Neural cell (in vitro differentiated cells): Measurements from ENCODE around the gene IL10. TPM values are rescaled to one million over a fixed set of nuclear protein-coding genes. Genes with fewer than 3 reads are reported as not detected.

Experiments used
- H2AFZ ChIP-seq: fragments of 200-600, 300-800 bp; sonication (generic), shearing (Covaris generic); 2 replicates; pipeline ENCODE4 v1.6.0; 2014; ENCODE audit warnings: low read depth, mild to moderate bottlenecking, antibody characterized with exemption, low read length, moderate library complexity
- H3F3A ChIP-seq: fragments of 200-600 bp; shearing (Covaris generic); 2 replicates; pipeline ENCODE4 v1.6.1; 2016; ENCODE audit warnings: mild to moderate bottlenecking, moderate library complexity, mixed read lengths, antibody characterized with exemption, low read length; ENCODE audit not compliant: insufficient read depth, poor library complexity, severe bottlenecking
- H3K27ac ChIP-seq: fragments of 200-600, 300-800 bp; sonication (generic), shearing (Covaris generic); 2 replicates; pipeline ENCODE4 v1.5.1; 2014; ENCODE audit warnings: mild to moderate bottlenecking, low read length, moderate library complexity
- H3K27me3 ChIP-seq: fragments of 300-800, 200-600 bp; sonication (generic), shearing (Covaris generic); 2 replicates; pipeline ENCODE4 v1.6.0; 2014; ENCODE audit warnings: mild to moderate bottlenecking, low read depth, low read length, moderate library complexity; ENCODE audit not compliant: insufficient read depth
- H3K36me3 ChIP-seq: fragments of 300-800, 200-600 bp; sonication (generic), shearing (Covaris generic); 2 replicates; pipeline ENCODE4 v1.5.1; 2014; ENCODE audit warnings: mild to moderate bottlenecking, antibody characterized with exemption, low read length, moderate library complexity; ENCODE audit not compliant: insufficient read depth
- H3K4me2 ChIP-seq: fragments of 300-800, 200-600 bp; sonication (generic), shearing (Covaris generic); 2 replicates; pipeline ENCODE4 v1.6.0; 2014; ENCODE audit warnings: mild to moderate bottlenecking, low read length
- H3K4me3 ChIP-seq: fragments of 300-800, 200-600 bp; sonication (generic), shearing (Covaris generic); 2 replicates; pipeline ENCODE4 v1.5.1; 2014; ENCODE audit warnings: mild to moderate bottlenecking, low read length, moderate library complexity
- H3K79me2 ChIP-seq: fragments of 200-600 bp; shearing (Covaris generic); replicated peaks from 2 replicates; pipeline ENCODE4 v1.6.0; 2014; ENCODE audit warnings: mild to moderate bottlenecking, low read length, moderate library complexity; ENCODE audit not compliant: insufficient read depth
- H3K9ac ChIP-seq: fragments of 300-800, 200-600 bp; sonication (generic), shearing (Covaris generic); 2 replicates; pipeline ENCODE4 v1.6.1; 2016; ENCODE audit warnings: mild to moderate bottlenecking, low read length, mixed read lengths
- H3K9me2 ChIP-seq: fragments of 200-600 bp; shearing (Covaris generic); 2 replicates; pipeline ENCODE4 v1.6.1; 2016; ENCODE audit warnings: mild to moderate bottlenecking, low read length, mixed read lengths; ENCODE audit not compliant: insufficient read depth
- H3K9me3 ChIP-seq: fragments of 200-600, 300-800 bp; sonication (generic), shearing (Covaris generic); 2 replicates; pipeline ENCODE4 v1.6.1; 2016; ENCODE audit warnings: mild to moderate bottlenecking, mixed run types, low read length, moderate library complexity, mixed read lengths
- H4K20me1 ChIP-seq: fragments of 200-600 bp; shearing (Covaris generic); 2 replicates; pipeline ENCODE4 v1.6.1; 2016; ENCODE audit warnings: mild to moderate bottlenecking, mixed run types; ENCODE audit not compliant: insufficient read depth
- EP300 ChIP-seq: fragments of 450-650 bp; conservative IDR thresholded peaks from 2 replicates; pipeline ENCODE4 v1.6.1; 2014; ENCODE audit warnings: antibody characterized with exemption, mild to moderate bottlenecking, moderate library complexity; ENCODE audit not compliant: poor library complexity, severe bottlenecking
- EZH2 ChIP-seq: fragments of 200-600, 300-800 bp; shearing (Covaris generic), sonication (generic); IDR thresholded peaks from 2 replicates; pipeline ENCODE4 v1.6.1; 2014; ENCODE audit warnings: antibody characterized with exemption, low read length, borderline replicate concordance, mild to moderate bottlenecking; ENCODE audit not compliant: insufficient read depth, poor library complexity, severe bottlenecking
- MXI1 ChIP-seq: fragments of 450-650 bp; conservative IDR thresholded peaks from 2 replicates; pipeline ENCODE4 v1.6.1; 2014; ENCODE audit warnings: antibody characterized with exemption, mild to moderate bottlenecking; ENCODE audit not compliant: poor library complexity, severe bottlenecking
- POLR2AphosphoS5 ChIP-seq: IDR thresholded peaks from 2 replicates; pipeline ENCODE4 v1.6.1; 2012
- RAD21 ChIP-seq: fragments of 450-650 bp; conservative IDR thresholded peaks from 2 replicates; pipeline ENCODE4 v1.6.1; 2014; ENCODE audit warnings: antibody characterized with exemption, mild to moderate bottlenecking, moderate library complexity
- SMC3 ChIP-seq: fragments of 450-650 bp; conservative IDR thresholded peaks from 2 replicates; pipeline ENCODE4 v1.6.1; 2014; ENCODE audit warnings: antibody characterized with exemption, mild to moderate bottlenecking, moderate library complexity; ENCODE audit not compliant: poor library complexity
- TAF1 ChIP-seq: IDR thresholded peaks from 2 replicates; pipeline ENCODE4 v1.6.1; 2012; ENCODE audit warnings: low read depth
- polyA plus RNA-seq: library from polyadenylated mRNA; depleted of rRNA; stranded (reverse); fragments of >200 nt; gene quantifications from 2 replicates; pipeline ENCODE4 v1.2.3, GENCODE V29; 2014
- TF ChIP-seq, protein P1 (sequence below): IDR thresholded peaks from 2 replicates; pipeline ENCODE4 v1.6.1; 2012; ENCODE audit warnings: borderline replicate concordance
- TF ChIP-seq, protein P2 (sequence below): fragments of 450-650 bp; IDR thresholded peaks from 2 replicates; pipeline ENCODE4 v1.5.1; 2014; ENCODE audit warnings: antibody characterized with exemption, mild to moderate bottlenecking, moderate library complexity; ENCODE audit not compliant: poor library complexity, severe bottlenecking

Gene IL10
- polyA plus RNA-seq, 1 donor from 2014 or later: not detected

DNA sequence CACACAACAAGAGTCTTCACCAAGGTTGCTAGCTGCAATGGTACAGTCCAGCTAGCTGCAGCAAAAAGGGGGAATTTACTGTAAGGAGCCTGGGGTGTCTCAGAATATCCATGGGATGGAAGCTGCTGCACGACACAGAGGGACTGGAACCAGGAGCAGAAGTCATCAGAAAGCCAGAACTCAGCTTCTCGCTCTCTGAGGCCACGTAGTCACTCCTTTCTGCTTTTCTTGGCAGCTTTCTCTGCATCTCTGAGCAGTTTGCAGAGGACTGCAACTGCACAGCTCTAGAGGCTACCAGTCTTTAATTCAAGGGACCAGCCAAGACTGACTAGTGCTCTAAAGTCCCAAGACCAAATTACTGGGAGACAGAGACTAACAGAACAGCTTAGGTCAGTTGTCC is 27.0 kb upstream of the IL10 start:
- Histone ChIP-seq H3F3A (no peaks in the 10 kb centered on the region), H3K9ac (no peak overlapping the region), H3K36me3 (no peaks in the 10 kb centered on the region), H3K4me2 (no peak overlapping the region), H3K79me2 (no peaks in the 10 kb centered on the region), H3K27ac (no peak overlapping the region), H3K9me3 (no peaks in the 10 kb centered on the region), H3K9me2 (no peaks in the 10 kb centered on the region), H2AFZ (no peak overlapping the region), H3K27me3 (no peaks in the 10 kb centered on the region), H3K4me3 (no peak overlapping the region), H4K20me1 (no peaks in the 10 kb centered on the region)
- TF ChIP-seq, protein P1, sequence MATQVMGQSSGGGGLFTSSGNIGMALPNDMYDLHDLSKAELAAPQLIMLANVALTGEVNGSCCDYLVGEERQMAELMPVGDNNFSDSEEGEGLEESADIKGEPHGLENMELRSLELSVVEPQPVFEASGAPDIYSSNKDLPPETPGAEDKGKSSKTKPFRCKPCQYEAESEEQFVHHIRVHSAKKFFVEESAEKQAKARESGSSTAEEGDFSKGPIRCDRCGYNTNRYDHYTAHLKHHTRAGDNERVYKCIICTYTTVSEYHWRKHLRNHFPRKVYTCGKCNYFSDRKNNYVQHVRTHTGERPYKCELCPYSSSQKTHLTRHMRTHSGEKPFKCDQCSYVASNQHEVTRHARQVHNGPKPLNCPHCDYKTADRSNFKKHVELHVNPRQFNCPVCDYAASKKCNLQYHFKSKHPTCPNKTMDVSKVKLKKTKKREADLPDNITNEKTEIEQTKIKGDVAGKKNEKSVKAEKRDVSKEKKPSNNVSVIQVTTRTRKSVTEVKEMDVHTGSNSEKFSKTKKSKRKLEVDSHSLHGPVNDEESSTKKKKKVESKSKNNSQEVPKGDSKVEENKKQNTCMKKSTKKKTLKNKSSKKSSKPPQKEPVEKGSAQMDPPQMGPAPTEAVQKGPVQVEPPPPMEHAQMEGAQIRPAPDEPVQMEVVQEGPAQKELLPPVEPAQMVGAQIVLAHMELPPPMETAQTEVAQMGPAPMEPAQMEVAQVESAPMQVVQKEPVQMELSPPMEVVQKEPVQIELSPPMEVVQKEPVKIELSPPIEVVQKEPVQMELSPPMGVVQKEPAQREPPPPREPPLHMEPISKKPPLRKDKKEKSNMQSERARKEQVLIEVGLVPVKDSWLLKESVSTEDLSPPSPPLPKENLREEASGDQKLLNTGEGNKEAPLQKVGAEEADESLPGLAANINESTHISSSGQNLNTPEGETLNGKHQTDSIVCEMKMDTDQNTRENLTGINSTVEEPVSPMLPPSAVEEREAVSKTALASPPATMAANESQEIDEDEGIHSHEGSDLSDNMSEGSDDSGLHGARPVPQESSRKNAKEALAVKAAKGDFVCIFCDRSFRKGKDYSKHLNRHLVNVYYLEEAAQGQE: no peak
- TF ChIP-seq SMC3 (no peak), TAF1 (no peak), EZH2 (no peak), POLR2AphosphoS5 (no peak), EP300 (no peak)

DNA sequence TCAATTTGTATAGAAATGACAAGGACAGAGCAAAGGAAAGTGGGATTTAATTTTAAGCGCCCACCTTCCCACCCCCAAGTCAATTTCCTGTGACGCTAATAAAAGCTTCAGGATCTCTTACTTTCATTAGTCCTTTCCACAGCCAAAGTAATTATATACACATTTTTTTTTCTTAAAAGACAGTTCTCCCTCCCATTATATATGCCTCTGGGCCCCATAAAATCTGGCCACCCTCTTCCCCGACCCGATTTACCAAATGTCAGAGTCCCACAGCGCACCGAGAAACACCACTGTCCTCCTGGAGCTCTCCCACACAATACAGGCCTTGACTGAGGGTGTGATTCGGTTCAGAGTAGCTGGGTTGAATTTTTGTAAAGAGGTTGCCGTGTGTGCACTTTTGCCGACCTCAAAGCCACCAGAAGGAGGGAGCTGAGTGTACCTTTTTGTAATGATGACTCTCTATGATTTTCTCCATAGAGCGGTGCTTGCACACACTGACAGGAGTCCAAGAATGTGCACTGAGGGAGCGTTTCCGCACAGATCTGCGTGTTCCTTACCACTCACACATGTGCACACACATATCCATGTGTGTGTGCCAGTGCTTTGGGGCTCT is 26.2 kb upstream of the IL10 start:
- no peaks in the 10 kb centered on the region for H3K36me3 ChIP-seq
- H3K4me3 ChIP-seq: no peak overlapping the region
- H4K20me1 ChIP-seq: no peaks in the 10 kb centered on the region
- H3K9me3 ChIP-seq: no peaks in the 10 kb centered on the region
- no peak overlapping the region for H2AFZ ChIP-seq
- H3K9me2 ChIP-seq: no peaks in the 10 kb centered on the region
- H3K9ac ChIP-seq: no peak overlapping the region
- no peak overlapping the region for H3K27ac ChIP-seq
- no peaks in the 10 kb centered on the region for H3F3A ChIP-seq
- TF ChIP-seq, protein P2, sequence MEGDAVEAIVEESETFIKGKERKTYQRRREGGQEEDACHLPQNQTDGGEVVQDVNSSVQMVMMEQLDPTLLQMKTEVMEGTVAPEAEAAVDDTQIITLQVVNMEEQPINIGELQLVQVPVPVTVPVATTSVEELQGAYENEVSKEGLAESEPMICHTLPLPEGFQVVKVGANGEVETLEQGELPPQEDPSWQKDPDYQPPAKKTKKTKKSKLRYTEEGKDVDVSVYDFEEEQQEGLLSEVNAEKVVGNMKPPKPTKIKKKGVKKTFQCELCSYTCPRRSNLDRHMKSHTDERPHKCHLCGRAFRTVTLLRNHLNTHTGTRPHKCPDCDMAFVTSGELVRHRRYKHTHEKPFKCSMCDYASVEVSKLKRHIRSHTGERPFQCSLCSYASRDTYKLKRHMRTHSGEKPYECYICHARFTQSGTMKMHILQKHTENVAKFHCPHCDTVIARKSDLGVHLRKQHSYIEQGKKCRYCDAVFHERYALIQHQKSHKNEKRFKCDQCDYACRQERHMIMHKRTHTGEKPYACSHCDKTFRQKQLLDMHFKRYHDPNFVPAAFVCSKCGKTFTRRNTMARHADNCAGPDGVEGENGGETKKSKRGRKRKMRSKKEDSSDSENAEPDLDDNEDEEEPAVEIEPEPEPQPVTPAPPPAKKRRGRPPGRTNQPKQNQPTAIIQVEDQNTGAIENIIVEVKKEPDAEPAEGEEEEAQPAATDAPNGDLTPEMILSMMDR: no peak
- TF ChIP-seq, protein P1: no peak
- TF ChIP-seq MXI1 (no peak), POLR2AphosphoS5 (no peak), EZH2 (no peak), SMC3 (no peak), EP300 (no peak), RAD21 (no peak), TAF1 (no peak)
- H3K79me2 ChIP-seq: no peaks in the 10 kb centered on the region
- no peak overlapping the region for H3K4me2 ChIP-seq
- no peaks in the 10 kb centered on the region for H3K27me3 ChIP-seq
